HG02588 (cell line): ENCODE data around the gene MCF2L2.

Source experiments
- ATAC-seq: cut with Tn5 transposase; IDR thresholded peaks from one replicate; pipeline ENCODE4 v1.9.1; 2021; ENCODE audit warnings: mild to moderate bottlenecking, moderate library complexity; ENCODE audit not compliant: unreplicated experiment

Gene MCF2L2

GRCh38 chr3:183213415-183214276, 214.8 kb downstream of the MCF2L2 start:
- no peak for ATAC-seq

- ATAC-seq, result no peak
Measured at GRCh38 chr3:183212565-183212964, 215.9 kb downstream of the MCF2L2 start.

GRCh38 chr3:183212096-183212495, 216.3 kb downstream of the MCF2L2 start:
- no peak for ATAC-seq

GRCh38 chr3:183211352-183211751, 217.1 kb downstream of the MCF2L2 start:
- ATAC-seq, result no peak

- ATAC-seq, result no peak
Measured at GRCh38 chr3:183210862-183211341, 217.5 kb downstream of the MCF2L2 start.

- ATAC-seq, result no peak
Measured at GRCh38 chr3:183210341-183210740, 218.1 kb downstream of the MCF2L2 start.

GRCh38 chr3:183208800-183209199, 219.6 kb downstream of the MCF2L2 start:
- no peak for ATAC-seq

GRCh38 chr3:183208260-183208659, 220.2 kb downstream of the MCF2L2 start:
- no peak for ATAC-seq

GRCh38 chr3:183203670-183204069, 224.7 kb downstream of the MCF2L2 start:
- ATAC-seq, result no peak

GRCh38 chr3:183202004-183202722, 226.3 kb downstream of the MCF2L2 start:
- ATAC-seq, result no peak

GRCh38 chr3:183198939-183199338, 229.5 kb downstream of the MCF2L2 start:
- ATAC-seq, result no peak

GRCh38 chr3:183197734-183198133, 230.7 kb downstream of the MCF2L2 start:
- no peak for ATAC-seq

- no peak for ATAC-seq
Measured at GRCh38 chr3:183195266-183195665, 233.2 kb downstream of the MCF2L2 start.

GRCh38 chr3:183193762-183194689, 234.4 kb downstream of the MCF2L2 start:
- no peak for ATAC-seq

GRCh38 chr3:183192650-183193300, 235.6 kb downstream of the MCF2L2 start:
- no peak for ATAC-seq

- ATAC-seq, result no peak
Measured at GRCh38 chr3:183189641-183190040, 238.8 kb downstream of the MCF2L2 start.

GRCh38 chr3:183188895-183189462, 239.4 kb downstream of the MCF2L2 start:
- no peak for ATAC-seq

GRCh38 chr3:183185696-183186095, 242.7 kb downstream of the MCF2L2 start:
- ATAC-seq, result no peak

GRCh38 chr3:183182732-183183610, 245.4 kb downstream of the MCF2L2 start:
- no peak for ATAC-seq
